ENCODE measurements around the gene FOXF2.
A peak's percentile ranks its signal among the peaks of the same experiment; 100 is the strongest.

FOXF2 gene

DNA sequence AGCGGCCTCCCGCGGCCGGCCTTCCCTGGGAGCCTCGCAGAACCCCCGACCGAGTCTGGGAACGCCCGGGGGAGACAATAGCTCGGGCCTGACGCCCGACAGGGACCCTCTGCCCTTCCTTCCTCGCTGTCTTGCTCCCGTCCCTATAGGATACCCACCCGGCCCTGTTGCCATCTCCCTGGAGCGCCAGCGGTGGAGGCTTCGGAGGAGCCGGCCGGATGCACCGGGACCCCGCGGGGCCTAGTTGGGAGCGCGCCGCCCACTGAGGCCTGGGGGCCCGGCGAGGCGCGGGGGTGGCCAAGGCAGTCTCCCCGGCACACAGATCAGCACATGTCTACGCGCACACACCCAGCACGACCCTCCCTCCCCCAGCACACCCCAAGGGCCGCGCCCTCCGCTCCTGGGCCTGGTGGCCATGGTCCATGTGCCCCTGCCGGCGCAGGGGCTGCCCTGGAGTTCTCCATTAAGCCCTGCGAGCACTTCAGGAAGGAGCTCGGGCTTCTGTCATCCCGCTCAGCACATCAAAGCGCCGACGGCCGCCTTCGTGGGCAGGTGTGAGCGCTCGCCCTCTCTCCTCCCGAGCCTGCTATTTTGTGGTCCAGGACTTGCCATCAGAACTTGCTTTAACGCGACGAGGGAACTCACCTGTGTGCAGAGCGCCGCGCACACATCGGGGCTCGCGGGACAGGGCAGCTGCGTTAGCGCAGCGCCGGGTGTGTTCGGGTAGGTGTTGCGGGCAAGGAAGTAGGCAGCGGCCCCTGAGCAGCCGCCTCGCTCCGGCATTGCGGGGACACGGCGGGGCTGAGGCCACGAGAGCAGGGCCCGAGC, 3.7 kb downstream of the FOXF2 start:
- no peak for DNase-seq

DNA sequence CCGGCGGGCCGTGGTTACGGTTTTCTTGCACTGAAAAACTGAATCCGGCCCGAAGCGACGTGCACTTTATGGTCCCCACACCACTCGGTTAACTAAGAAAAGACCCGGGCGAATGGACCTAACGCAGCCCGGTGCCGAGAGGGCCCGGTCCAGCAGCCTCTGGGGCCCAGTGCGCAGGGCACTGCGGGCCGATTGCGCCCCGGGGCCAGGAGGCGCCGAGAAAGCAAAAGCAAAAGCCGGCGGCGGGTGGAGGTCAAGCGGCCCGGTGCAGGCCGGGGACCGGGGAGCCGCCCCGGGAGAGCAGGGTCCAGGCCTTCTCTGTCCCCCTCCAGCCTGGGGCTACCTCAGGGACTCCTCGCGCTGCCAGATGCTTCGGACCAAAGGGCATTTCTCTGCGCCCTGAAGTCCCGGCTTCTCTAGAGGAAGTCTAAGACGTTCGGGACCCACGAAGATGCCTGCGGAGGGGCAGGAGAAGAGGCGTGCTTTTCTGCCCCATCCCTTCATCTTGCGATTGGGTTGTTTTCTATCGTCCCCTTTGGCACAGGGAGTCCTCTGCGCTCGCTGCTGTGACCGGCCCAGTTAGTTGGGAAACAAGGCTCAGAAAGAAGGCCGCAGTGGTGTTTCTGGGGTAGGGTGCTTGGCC, 4.4 kb downstream of the FOXF2 start:
- DNase-seq, result no peak

DNA sequence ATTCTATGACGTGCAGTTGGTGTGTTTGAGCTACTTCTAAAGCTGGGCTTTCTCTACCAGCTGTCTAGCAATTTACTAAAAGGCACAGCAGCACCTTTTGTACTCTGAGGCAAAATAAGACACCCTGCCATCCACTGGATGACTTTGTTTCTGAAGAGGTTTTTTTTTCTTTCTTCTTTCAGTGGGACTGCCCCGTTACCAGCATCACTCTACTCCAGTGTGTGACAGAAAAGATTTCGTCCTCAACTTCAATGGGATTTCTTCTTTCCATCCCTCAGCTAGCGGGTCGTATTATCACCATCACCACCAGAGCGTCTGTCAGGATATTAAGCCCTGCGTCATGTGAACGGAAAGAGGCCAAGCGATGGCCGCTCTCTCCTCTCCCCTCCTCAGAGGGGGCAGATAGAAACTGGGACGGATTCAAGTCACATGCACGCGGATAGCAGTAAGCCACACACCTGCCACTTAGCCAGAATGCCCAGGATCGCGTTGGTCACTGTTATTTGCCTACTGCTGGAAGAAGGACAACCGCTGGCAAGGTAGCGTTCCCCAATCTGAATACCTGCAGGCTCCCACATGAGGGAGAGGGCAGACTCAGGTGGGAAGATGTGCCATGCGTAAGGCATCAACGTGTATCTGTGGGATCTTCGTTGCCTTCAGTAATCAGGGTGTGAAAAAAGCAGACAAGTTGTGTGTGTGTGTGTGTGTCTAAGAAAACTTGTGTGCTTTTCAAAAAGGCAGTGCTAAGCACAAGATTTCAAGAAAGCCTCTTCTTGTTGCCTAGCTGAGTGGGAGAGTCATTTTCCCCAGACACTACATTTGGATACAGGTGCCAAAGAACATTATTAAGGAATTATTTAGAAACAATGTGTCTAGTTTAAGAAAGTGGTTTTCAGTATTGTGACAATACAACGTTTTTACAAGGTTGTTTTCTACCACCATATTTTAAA, 5.4 kb downstream of the FOXF2 start:
- DNase-seq, result no peak

DNA sequence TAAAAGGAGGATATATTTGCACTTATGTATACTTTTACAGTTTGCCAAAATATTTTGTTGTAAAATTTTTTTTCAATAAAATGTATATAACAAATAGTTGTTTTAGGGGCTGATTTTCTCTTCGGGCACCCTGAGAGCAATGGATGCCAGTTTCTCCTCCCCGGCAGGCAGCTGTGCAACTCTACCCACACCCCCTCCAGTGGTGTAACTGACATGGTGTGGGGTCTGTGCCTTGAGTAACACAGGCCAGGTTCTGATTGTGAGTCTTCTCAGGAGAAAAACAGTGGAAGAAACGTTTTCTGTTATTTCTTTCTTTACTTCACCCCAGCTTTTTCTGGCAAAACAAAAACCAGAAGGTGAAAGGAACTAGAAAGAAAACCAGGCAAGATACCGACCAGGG, 6.1 kb downstream of the FOXF2 start:
- DNase-seq, result no peak

DNA sequence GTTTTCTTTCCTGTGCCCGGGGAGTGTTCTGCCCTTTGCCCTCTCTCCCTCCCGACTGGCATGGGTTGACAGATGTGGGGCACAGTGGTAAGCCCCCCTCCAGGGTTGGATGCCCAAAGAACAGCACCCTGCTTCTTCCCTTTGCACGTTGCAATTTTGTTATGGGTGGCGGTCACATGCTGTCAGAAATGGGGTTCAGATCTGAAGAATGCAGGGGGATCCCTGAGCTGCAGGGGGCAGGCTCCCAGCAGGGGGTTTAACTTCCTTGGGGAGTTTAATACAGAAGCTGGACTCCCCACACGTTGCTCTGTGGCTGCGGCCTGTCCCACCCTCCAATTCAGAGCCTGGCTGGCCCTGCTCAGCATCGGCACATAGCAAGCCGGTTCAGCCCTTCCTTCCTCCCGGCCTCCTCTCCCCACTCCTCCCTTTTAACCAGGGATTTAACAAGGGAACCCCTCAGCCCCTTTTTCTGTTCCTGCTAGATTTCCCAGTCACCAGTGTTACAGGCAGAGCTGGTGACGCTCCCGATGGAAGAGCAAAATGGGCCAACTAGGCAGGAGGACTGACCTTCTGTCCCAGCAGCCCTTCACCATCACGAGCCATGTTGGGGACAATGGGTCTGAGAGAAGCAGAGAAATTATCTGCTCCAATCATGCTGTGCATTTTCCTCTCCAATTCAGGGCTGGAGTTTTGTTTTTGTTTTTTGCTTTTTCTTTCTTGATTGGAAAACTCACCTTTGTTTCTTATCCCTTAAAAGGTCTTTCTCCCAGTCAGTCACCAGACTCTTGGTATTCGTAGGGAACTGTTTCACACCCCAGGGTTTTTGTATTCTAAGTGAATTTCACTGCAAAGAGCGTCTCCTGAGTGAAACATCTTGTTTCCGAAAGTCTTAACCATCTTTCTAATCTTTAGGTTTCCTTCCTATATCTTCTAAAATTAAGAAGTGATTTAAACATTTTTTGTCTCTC, 6.8 kb downstream of the FOXF2 start:
- DNase-seq, result no peak

DNA sequence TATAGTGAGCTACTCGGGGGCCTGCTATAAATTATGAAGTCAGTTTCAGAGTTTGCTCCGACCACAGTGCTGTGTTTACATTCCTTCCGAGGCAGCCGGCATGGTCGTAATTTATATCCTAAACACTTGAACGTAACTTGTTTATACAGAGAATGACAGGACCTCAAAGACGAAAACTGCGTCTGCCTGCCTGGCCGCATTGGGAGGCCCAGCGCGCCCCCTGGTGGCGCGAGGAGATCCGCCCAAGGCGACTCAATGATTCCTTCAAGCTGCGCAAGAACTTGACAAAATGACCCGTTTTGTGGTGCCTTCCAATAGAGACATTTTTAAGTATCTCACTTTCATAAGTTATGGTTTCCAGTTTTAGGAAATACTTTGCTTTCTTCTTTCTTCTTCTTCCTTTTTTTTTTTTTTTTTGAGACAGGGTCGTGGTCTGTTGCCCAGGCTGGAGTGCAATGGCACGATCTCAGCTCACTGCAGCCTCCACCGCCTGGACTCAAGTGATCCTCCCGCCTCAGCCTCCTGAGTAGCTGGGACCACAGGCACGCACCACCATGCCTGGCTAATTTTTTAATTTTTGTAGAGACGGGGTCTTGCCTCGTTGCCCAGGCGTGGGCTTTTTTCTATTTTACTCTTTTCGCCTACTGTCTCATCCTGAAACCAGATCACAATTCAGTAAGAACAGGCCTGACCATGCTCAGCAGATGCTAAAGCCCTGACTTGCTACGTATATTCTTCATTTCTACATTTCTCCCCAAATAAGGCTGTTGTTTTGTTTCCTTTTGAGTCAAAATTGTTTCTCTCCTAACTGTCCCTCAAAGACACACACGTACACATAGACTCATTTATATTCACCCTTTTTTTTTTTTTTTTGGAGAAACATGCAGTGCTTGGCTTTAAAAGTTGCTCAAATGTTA, 7.8 kb downstream of the FOXF2 start:
- peak; percentile 61 for DNase-seq

DNA sequence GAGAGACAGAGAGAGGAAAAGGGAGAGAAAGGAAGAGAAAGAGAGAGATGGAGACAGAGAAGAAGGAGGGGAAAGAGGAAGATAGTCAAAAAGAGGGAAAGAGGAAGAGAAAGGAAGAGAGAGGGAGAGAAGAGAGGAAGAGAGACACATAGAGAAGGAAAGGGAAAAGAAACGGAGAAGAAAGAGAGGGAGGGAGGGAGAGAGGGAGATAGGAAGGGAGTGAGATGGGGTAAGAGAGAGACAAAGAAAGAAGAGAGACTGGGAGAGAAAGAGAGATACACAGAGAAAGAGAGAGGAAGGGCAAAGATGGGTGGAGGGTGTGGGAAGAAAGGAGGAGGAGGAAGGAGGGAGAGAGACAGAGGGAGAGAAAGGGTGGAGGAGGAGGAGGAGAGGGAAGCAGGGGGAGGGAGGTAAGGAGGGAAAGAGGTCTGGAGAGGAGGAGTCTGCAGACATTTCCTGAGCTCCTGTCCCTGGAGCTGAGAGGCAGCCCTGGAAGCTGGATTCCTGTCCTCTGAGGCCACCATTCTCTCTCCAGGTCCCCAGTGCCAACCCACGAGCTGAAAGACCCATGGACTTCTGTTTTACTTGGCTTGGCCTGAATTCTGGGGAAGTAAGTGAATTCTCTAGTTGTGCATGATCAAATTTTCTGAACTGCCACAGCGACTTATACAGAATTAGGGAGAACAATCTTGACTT, 9.9 kb downstream of the FOXF2 start:
- no peak for DNase-seq

DNA sequence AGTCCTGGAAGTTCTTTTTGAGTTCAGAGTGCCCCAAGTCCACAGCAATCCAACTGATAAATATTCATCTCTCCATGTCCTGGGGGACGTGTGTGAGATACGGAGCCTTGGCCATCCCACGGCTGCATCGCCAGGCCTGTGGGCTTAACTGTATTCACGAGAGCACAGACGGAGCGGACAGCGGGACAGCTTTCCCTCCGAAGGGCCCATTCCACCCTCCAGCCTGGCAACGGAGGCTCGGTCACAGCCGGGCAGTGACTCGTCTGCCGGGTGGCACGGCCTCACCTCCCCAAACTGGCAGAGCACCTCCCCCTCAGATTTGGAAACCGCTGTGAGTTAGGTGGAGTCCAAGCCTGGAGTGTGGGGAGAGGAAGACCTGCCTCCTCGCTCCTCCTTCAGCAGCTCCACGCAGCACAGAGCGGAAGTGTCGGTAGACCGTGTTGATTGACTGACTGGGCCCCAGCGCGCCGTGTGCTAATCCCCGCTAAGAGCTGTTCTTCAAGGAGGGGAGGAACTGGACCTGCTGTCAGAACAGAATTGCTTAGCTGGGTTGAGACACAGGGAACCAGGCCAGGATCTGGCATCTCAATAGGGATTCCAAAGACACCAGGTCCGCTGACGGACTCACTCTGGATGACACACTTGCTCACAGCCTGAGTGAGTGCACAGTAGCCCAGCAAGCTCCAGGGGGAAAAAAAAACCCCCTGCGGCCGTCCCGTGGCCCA, 10.9 kb downstream of the FOXF2 start:
- DNase-seq, result no peak

DNA sequence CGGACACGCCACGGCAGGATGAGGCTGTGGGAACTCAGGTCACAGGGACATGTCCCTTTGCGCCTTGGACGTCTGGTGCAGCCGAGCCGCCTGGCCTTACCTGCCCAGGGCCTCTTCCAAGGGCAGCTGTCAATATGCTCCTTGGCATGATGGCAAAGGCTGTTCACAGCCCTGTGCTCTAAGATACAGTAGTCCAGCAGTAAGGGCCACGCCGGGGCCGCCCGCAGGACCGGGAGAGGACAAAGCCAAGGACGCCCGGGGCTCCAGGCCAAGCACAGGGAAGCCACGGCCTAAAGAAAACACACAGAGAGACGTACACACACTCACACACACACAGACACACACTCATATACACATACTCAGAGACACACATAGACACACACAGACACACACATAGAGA, 13.0 kb downstream of the FOXF2 start:
- no peak for DNase-seq

DNA sequence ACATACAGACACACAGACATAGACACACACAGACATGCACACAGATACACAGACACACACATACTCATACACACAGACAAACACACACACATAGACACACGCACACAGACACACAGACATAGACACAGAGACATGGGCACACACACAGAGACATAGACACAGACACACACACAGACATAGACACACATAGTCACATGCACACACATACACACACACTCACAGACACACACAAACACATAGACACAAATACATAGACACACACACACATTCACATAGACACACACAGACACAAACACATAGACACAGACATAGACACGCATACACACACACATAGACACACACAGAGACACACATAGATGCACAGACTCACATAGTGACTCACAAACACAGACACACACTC, 13.5 kb downstream of the FOXF2 start:
- no peak for DNase-seq

DNA sequence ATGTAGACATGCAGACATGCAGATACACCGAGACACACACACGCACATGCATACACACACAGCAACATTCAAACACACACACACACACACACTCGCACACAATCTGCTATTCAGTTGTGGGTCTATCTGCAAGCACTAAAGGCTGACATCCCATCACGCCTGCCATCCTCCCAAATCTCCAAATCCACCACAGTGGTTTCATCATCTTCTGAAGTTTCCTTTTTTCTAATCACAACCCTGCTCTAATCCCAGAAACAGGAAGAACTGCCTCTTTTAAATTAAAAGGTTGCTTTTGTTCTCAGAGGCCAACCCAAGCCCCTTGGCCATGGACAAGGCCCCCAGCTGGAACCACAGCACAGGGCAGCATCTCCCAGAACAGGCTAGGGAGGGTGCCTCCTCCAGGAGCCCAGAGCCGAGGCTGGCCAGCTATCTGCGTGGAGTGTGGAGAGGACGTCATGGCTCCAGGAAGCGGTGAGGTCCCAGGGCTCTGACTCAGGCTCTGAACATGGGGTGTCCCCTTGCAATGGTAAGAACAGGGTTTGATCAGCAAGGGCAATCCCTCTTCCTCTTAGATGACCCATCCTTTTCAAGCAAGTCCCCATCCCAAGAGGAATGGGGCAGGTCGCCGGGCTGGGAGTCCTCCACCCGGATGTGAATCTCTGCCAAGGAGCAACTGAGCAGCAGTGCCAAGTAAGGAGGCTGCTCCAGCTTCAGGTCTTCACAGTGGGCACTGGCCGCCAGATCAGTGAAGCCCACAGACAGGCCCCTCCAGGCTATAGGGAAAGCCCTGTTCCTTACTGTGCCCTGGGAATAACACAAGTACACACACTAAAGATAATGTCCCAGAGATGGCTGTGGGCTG, 14.7 kb downstream of the FOXF2 start:
- DNase-seq, result no peak

DNA sequence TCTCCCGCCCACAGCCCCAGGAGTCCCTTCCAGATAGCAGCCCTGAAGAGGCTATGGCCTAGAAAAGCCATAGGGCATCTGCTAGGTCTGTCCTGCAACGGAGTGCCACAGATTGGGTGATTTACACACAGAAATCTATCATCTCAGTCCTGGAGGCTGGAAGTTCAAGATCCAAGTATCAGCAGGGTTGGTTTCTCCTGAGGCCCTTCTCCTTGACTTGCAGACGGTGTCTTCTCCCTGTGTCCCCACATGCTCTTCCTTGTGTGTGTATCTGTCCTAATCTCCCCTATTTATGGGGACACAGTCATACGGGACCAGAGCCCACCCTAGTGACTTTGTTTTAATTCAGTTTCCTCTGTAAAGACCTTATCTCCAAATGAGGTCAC, 15.3 kb downstream of the FOXF2 start:
- no peak for DNase-seq

DNA sequence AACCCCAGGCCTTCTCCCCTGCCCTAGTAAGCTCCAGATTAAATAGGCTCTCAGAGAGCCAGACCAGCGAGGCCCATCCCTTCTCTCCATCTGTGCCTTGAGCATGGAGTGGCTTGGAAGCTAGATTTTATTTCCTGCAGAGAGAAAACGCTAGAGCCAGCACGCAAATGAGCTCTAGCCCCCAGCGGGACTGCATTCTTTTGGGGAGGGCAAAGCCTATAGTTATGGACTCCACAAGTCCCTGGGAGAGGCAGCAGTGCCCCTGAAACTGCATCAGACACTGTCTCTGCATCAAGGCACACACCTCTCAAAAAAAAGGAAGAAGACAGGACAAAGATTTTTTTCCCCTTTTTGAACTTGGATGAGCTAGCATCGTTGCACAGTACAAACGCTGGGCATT, 15.8 kb downstream of the FOXF2 start:
- no peak for DNase-seq

DNA sequence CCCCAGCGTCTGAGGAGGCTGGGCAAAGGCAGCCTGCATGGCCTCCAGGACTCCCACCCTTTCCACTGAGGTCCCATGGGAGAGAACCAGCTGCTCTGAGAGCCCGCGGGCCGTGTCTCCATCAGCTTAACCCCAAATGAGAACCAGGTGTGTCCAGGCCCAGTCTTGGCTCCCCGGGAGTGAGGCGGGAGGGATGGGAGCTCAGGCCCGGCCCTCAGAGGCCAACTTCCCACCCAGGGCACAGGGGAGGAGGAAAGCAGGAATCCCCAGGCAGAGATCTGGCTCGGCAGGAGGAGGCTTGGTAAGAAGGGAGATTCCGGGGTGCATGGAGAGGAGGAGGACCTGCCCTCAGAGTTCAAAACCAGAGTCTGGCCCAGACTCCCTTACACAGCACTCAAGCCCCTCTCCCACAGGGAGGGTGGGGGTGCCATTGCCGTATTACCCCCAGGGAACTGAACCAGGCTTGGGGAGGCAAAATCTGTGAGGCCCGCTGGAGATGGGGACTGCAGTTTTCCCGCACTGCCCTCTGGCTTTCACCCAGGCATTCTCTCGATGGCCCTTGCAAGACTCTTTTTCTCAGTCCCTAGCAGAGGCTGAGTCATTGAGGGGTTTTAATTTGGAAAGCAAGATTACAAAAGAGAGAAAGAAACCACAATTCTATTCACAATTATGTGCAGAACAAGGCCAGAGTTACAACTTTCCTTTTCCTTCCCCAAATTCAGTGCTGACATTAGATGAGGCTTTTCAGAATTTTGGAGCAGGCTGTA, 17.1 kb downstream of the FOXF2 start:
- no peak for DNase-seq

DNA sequence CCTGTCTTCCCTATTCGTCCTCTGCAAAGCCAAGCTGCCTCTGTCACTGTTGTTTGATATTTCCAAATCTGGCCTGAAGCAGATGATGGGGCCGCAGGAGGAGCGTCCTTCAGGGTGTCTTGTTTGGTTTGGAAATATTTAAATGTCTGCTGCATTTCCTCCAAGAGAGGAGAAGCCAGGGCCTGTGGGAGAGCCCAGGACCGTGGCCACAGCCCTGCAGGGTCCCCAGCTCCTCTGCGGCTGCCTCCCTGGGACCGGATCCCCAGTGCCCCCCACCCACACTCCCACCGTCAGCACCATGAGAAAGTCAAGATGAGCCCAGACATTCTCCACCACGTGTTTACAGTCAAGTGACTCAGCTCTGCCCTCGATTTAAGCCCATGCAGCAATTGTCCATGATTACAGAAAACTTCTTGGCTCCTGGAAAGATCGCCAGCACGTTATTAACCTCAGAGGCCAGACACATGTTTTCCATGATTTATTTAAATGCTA, 18.2 kb downstream of the FOXF2 start:
- no peak for DNase-seq

DNA sequence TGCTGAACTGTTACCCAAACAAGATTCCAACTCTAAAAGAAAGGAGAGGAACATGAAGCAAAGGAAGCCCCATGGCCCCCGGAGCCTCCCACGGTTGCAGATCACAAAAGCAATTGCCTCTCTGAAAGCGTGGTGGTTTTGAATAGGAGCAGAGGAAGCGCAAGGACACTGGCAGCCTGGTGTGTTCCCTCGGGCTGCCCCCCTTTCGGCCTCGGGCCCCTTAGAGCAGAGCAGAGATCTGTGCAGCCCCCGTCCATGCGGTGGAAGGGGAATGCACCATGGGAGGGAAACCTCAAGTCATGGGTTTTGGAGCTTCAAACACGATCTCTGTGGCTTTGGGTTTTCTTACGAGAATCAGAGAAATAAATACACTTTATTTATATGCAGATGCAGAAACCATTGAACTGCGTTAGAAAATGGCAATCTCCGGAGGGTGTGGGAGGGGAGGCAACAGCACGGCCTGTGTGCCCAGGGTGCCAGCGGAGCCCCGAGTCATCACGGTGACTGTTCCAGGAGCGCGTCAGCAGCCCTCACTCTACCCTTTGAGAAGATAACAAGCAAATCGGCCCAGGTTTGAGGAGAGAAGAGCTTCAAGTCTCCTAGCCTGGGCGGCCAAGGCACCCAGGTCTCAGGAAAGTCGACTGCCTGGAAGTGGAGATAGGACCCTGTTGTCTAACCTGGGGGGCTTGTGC, 20.5 kb downstream of the FOXF2 start:
- no peak for DNase-seq

DNA sequence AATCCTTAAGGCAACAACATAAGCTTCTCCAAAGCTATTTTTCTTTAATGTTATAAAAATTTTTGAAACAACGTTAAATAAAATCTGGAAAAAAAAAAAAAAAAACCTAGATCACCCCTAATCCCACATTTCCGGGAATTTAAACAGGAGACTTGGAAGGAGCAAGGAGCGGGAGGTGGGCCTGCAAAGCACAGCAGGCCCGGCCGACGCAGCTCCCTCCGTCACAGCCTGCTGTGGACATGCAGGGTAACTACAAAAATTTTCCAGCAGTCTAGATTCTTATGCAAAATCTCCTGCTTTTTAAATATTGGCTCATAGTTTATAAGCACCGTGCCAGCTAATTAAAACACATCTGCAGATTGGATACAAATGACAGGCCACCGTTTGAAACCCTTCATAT, 23.5 kb downstream of the FOXF2 start:
- no peak for DNase-seq
